Thyroid gland (tissue), 4 donors: Measurements from ENCODE around the gene CACNA1D.

ENCODE experiments used
- CTCF ChIP-seq, 6 experiments: fragments of 200-600 bp in 3 of 6; fragments of 450-650 bp in 3 of 6; sonication (generic) in 3 of 6; IDR thresholded peaks; one replicate each; pipeline ENCODE4 v1.5.1; 2016 to 2019; ENCODE audit warnings: antibody characterized with exemption in 6 of 6, mild to moderate bottlenecking in 2 of 6, inconsistent platforms in 1 of 6, moderate library complexity in 1 of 6
- POLR2A ChIP-seq, 2 donors: fragments of 450-650 bp; IDR thresholded peaks; one replicate each; pipeline ENCODE4 v1.6.1; 2017; ENCODE audit warnings: antibody characterized with exemption in 2 of 2, mild to moderate bottlenecking in 2 of 2, moderate library complexity in 1 of 2

- TF ChIP-seq CTCF (IDR thresholded peaks at IDR 0.05): no peak
- no peak for TF ChIP-seq POLR2A (IDR thresholded peaks at IDR 0.05)
These were observed 327.9 kb downstream of the CACNA1D start for GRCh38 chr3:53822331-53822741.
